Endothelial cell of umbilical vein (primary cell): ENCODE results near the gene NME4. TPM values are rescaled to one million over a fixed set of nuclear protein-coding genes. Genes with fewer than 3 reads are reported as not detected.

Experiments used
- BruUV-seq: library from RNA; stranded (reverse); fragments of 400-500 nt; replicated peaks from 2 replicates; lab custom pipeline; 2021; lab: Mats Ljungman, UMichigan
- CTCF ChIA-PET: fragments of 300-600, 350-600 bp; sonication (Branson Sonifier 250); formaldehyde crosslinking; loops from one replicate; lab custom pipeline; 2021; ENCODE audit warnings: antibody characterized with exemption, inconsistent platforms; lab: Charles Lee
- POLR2A ChIA-PET: fragments of 300-600, 350-600 bp; sonication (Branson Sonifier 250); formaldehyde crosslinking; loops from one replicate; lab custom pipeline; 2021; ENCODE audit warnings: antibody characterized with exemption, inconsistent platforms; lab: Charles Lee
- DNase-seq: peaks from one replicate; pipeline ENCODE4 v3.0.0-alpha.2; 2011; ENCODE audit warnings: low read depth, low spot score
- FAIRE-seq: peaks from 2 replicates; lab custom pipeline; 2011; peaks lifted over from hg19 to GRCh38; lab: Jason Lieb, UNC
- H2AFZ ChIP-seq: 2 replicates; pipeline ENCODE4 v1.6.0; 2012; ENCODE audit warnings: low read depth, low read length, control low read depth, inconsistent platforms
- H3K27ac ChIP-seq: 2 replicates; pipeline ENCODE4 v1.5.1; 2011; ENCODE audit warnings: low read depth, mild to moderate bottlenecking, control low read depth, low read length, moderate library complexity; ENCODE audit not compliant: insufficient read depth
- H3K27me3 ChIP-seq, 2 experiments: 2 replicates each; pipeline versions ENCODE4 v1.6.0 to v1.6.1; 2011; ENCODE audit warnings: low read length in 2 of 2, mixed read lengths in 1 of 2; ENCODE audit not compliant: control insufficient read depth in 2 of 2, insufficient read depth in 2 of 2
- H3K36me3 ChIP-seq, 2 experiments: 2 replicates in 1 of 2; 3 replicates in 1 of 2; pipeline ENCODE4 v1.5.1; 2011; ENCODE audit warnings: low read length in 2 of 2, mild to moderate bottlenecking in 1 of 2, moderate library complexity in 1 of 2; ENCODE audit not compliant: control insufficient read depth in 2 of 2, insufficient read depth in 2 of 2; ENCODE audit errors: extremely low read depth in 1 of 2
- H3K4me1 ChIP-seq: 3 replicates; pipeline ENCODE4 v1.5.1; 2011; ENCODE audit warnings: mild to moderate bottlenecking, low read length; ENCODE audit not compliant: control insufficient read depth, insufficient read depth; ENCODE audit errors: extremely low read depth
- H3K4me2 ChIP-seq: 2 replicates; pipeline ENCODE4 v1.6.1; 2011; ENCODE audit warnings: low read length, control low read depth, mixed read lengths; ENCODE audit not compliant: insufficient read depth
- H3K4me3 ChIP-seq, 3 experiments: fragments of 200-600 bp in 1 of 3; sonication (generic), shearing (Covaris generic) in 1 of 3; replicated peaks in 1 of 3; 2 replicates each; pipeline ENCODE4 v1.5.1; 2011 to 2016; ENCODE audit warnings: control low read depth in 3 of 3, low read length in 3 of 3, mild to moderate bottlenecking in 2 of 3, inconsistent platforms in 1 of 3, low read depth in 1 of 3, moderate library complexity in 1 of 3; ENCODE audit not compliant: insufficient read depth in 1 of 3
- H3K79me2 ChIP-seq: 2 replicates; pipeline ENCODE4 v1.6.0; 2012; ENCODE audit warnings: low read length, inconsistent platforms; ENCODE audit not compliant: control insufficient read depth, insufficient read depth
- H3K9ac ChIP-seq: replicated peaks from 2 replicates; pipeline ENCODE3; 2011; ENCODE audit warnings: low read length, control low read depth; ENCODE audit not compliant: insufficient read depth; ENCODE audit errors: extremely low read depth
- H3K9me1 ChIP-seq: replicated peaks from 3 replicates; pipeline ENCODE4 v1.6.0; 2011; ENCODE audit warnings: mild to moderate bottlenecking, low read length; ENCODE audit not compliant: control insufficient read depth, insufficient read depth; ENCODE audit errors: extremely low read depth
- H3K9me3 ChIP-seq: replicated peaks from 2 replicates; pipeline ENCODE4 v1.5.1; 2012; ENCODE audit warnings: low read length, inconsistent platforms; ENCODE audit not compliant: control insufficient read depth, insufficient read depth
- H4K20me1 ChIP-seq: replicated peaks from 2 replicates; pipeline ENCODE3; 2011; ENCODE audit warnings: mild to moderate bottlenecking, low read length; ENCODE audit not compliant: control insufficient read depth, insufficient read depth; ENCODE audit errors: extremely low read depth
- EZH2 ChIP-seq: IDR thresholded peaks from 2 replicates; pipeline ENCODE4 v1.6.1; 2012; ENCODE audit warnings: borderline replicate concordance, low read depth, mild to moderate bottlenecking, moderate library complexity, low read length, inconsistent platforms; ENCODE audit not compliant: severe bottlenecking
- FOS ChIP-seq: IDR thresholded peaks from 2 replicates; pipeline ENCODE4 v1.6.1; 2011; ENCODE audit warnings: mild to moderate bottlenecking, low read length, moderate library complexity, borderline replicate concordance; ENCODE audit not compliant: insufficient read depth
- GATA2 ChIP-seq: IDR thresholded peaks from 2 replicates; pipeline ENCODE4 v1.7.0; 2011; ENCODE audit warnings: low read depth, mild to moderate bottlenecking, moderate library complexity, mixed read lengths, low read length; ENCODE audit not compliant: insufficient read length, insufficient read depth
- JUN ChIP-seq: IDR thresholded peaks from 2 replicates; pipeline ENCODE4 v1.6.1; 2011; ENCODE audit warnings: borderline replicate concordance, low read depth; ENCODE audit not compliant: insufficient read length, insufficient read depth
- MYC ChIP-seq: IDR thresholded peaks from one replicate; pipeline ENCODE4 v1.6.1; 2011; ENCODE audit warnings: mild to moderate bottlenecking, low read depth, low read length
- POLR2A ChIP-seq: IDR thresholded peaks from 2 replicates; pipeline ENCODE4 v1.6.1; 2012; ENCODE audit warnings: low read depth, mild to moderate bottlenecking, control low read depth, low read length
- POLR2AphosphoS5 ChIP-seq: IDR thresholded peaks from 2 replicates; pipeline ENCODE4 v1.6.1; 2012; ENCODE audit warnings: low read depth, mild to moderate bottlenecking, control low read depth, low read length, moderate library complexity; ENCODE audit not compliant: insufficient read depth
- dilution Hi-C: fragments of 300-500 bp; cut with MboI; formaldehyde crosslinking; loops from one replicate; pipeline ENCODE4 v1.15.0; 2019; ENCODE audit warnings: low sequenced_read_pairs; ENCODE audit not compliant: extremely low pct_ligation_motif_present
- intact Hi-C: fragments of 100-400 bp; cut with micrococcal nuclease; formaldehyde crosslinking; loops from one replicate; pipeline ENCODE4 v1.10.0; 2022
- polyA plus RNA-seq, 4 experiments: library from polyadenylated mRNA; depleted of rRNA in 3 of 4; stranded (reverse) in 3 of 4; unstranded in 1 of 4; fragments of >200 nt; gene quantifications; 2 replicates each; pipeline versions ENCODE4 v1.2.1 to v1.2.3, GENCODE V29; 2011 to 2012; ENCODE audit warnings: missing spikeins in 1 of 4
- total RNA-seq: library from RNA; stranded (reverse); gene quantifications from 2 replicates; pipeline ENCODE4 v1.2.3, GENCODE V29; 2021
- TF ChIP-seq, protein P1 (sequence below): IDR thresholded peaks from 2 replicates; pipeline ENCODE4 v1.6.1; 2011; ENCODE audit not compliant: insufficient read depth, insufficient read length
- TF ChIP-seq, protein P2 (sequence below), 2 donors: IDR thresholded peaks; 1 replicate in 1 of 2; 2 replicates in 1 of 2; pipeline ENCODE4 v1.5.1; 2011; ENCODE audit warnings: low read length in 2 of 2, mild to moderate bottlenecking in 2 of 2, moderate library complexity in 2 of 2, control low read depth in 1 of 2, inconsistent platforms in 1 of 2, low read depth in 1 of 2; ENCODE audit not compliant: insufficient read depth in 1 of 2; ENCODE audit errors: extremely low read depth in 1 of 2

Gene NME4
- total and polyA plus RNA-seq, 2 donors (not counting 3 experiments of a cell fraction or from before 2014, with no cell fraction given) = 170 to 264 TPM

DNA sequence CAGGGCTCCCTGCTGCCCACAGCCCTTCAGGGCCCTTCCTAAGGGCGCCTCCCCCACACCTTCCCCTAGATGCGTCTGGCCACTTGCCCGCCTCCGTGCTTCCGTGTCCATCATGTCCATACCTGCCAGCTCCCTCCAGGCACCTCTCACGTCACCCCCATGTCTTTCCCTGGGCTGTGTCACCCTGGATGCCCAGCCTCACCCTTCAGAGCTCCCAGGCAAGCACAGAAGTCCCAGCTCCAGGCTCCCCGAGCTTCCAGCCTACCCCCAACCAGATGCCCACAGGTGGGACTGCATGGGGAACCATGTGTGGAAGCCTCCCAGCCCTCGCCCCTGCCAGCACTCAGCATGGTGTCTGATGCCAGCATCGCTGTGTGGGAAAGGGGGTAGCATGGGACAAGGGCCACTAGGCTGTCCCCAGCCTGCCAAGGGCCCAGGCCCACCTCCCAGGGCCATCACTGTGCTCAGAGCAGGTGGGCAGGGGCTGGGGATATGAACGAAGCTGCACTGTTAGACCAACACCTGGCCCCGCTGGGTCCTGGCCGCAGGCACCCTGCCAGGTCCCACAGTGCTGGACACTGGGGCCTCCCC lies 42.6 kb upstream of the NME4 start:
- no peak for DNase-seq
- Histone ChIP-seq H3K27me3 (no peaks in the 10 kb centered on the region), H3K79me2 (peaks cover 20% of the 10 kb centered on the region), H3K4me2 (no peak overlapping the region), H3K9me1 (no peaks in the 10 kb centered on the region), H3K4me3 (no peak overlapping the region), H3K9ac (no peak overlapping the region), H3K4me1 (peaks cover 6% of the 10 kb centered on the region), H3K9me3 (no peaks in the 10 kb centered on the region), H3K27ac (no peak overlapping the region), H3K36me3 (peaks cover 0 to 3% of the 10 kb centered on the region in 2 experiments), H2AFZ (no peak overlapping the region), H4K20me1 (no peaks in the 10 kb centered on the region)
- intact Hi-C loops = loop anchor here (5.0 kb wide), 1 partner anchor 172 kb away; the partner anchor contains the start of gene HBQ1
- BruUV-seq = no TSS peak
- CTCF ChIA-PET = interaction anchor here (1.1 kb wide), 1 partner anchor 9 kb away, joined by 3 read pairs; no protein-coding TSS in a partner anchor
- FAIRE-seq = no peak
- dilution Hi-C loops = no loop called here
- POLR2A ChIA-PET = no interaction called here
- TF ChIP-seq FOS (no peak), POLR2A (no peak), JUN (no peak), POLR2AphosphoS5 (no peak), MYC (no peak), EZH2 (no peak), GATA2 (no peak)
- TF ChIP-seq, protein P1, sequence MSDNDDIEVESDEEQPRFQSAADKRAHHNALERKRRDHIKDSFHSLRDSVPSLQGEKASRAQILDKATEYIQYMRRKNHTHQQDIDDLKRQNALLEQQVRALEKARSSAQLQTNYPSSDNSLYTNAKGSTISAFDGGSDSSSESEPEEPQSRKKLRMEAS = no peak
- TF ChIP-seq, protein P2, sequence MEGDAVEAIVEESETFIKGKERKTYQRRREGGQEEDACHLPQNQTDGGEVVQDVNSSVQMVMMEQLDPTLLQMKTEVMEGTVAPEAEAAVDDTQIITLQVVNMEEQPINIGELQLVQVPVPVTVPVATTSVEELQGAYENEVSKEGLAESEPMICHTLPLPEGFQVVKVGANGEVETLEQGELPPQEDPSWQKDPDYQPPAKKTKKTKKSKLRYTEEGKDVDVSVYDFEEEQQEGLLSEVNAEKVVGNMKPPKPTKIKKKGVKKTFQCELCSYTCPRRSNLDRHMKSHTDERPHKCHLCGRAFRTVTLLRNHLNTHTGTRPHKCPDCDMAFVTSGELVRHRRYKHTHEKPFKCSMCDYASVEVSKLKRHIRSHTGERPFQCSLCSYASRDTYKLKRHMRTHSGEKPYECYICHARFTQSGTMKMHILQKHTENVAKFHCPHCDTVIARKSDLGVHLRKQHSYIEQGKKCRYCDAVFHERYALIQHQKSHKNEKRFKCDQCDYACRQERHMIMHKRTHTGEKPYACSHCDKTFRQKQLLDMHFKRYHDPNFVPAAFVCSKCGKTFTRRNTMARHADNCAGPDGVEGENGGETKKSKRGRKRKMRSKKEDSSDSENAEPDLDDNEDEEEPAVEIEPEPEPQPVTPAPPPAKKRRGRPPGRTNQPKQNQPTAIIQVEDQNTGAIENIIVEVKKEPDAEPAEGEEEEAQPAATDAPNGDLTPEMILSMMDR (IDR thresholded peaks at IDR 0.05; ENCODE audit: extremely low read depth in 1 of 2, insufficient read depth in 1 of 2, low read depth in 1 of 2, low read length in 2 of 2) = no peak
